Adrenal gland (tissue), 12 donors: ENCODE results near the gene TFF3. TPM values are rescaled to one million over a fixed set of nuclear protein-coding genes. Genes with fewer than 3 reads are reported as not detected.

ENCODE experiments used
- DNase-seq, 7 donors: peaks; one replicate each; pipeline ENCODE4 v3.0.0-alpha.2; 2019 to 2020
- H3K27ac ChIP-seq, 5 donors: fragments of 200-600 bp; sonication (generic) in 4 of 5; 1 replicate in 3 of 5; 2 replicates in 2 of 5; pipeline versions ENCODE4 v1.5.1 to v1.8.0; 2016 to 2020; ENCODE audit warnings: mild to moderate bottlenecking in 1 of 5
- H3K27me3 ChIP-seq: fragments of 200-600 bp; 2 replicates; pipeline ENCODE4 v1.8.0; 2021
- H3K36me3 ChIP-seq, 2 donors: fragments of 200-600 bp; replicated peaks in 1 of 2; 1 replicate in 1 of 2; 2 replicates in 1 of 2; pipeline versions ENCODE4 v1.5.1 to v1.8.0; 2018 to 2022
- H3K4me1 ChIP-seq, 2 donors: fragments of 200-600 bp; replicated peaks in 1 of 2; 1 replicate in 1 of 2; 2 replicates in 1 of 2; pipeline versions ENCODE4 v1.5.1 to v1.8.0; 2018 to 2021
- H3K4me3 ChIP-seq, 4 donors: fragments of 200-600 bp; sonication (generic) in 3 of 4; one replicate each; pipeline ENCODE4 v1.5.1; 2016 to 2018
- H3K9me3 ChIP-seq, 3 donors: fragments of 200-600 bp; sonication (generic) in 1 of 3; replicated peaks in 1 of 3; 1 replicate in 2 of 3; 2 replicates in 1 of 3; pipeline versions ENCODE4 v1.5.1 to v1.8.0; 2016 to 2021
- POLR2A ChIP-seq, 2 donors: fragments of 450-650 bp; IDR thresholded peaks; one replicate each; pipeline ENCODE4 v1.6.1; 2017; ENCODE audit warnings: antibody characterized with exemption in 2 of 2, mild to moderate bottlenecking in 2 of 2, moderate library complexity in 1 of 2
- WGBS, 4 donors: extraction: QIAGEN DNeasy Blood & Tissue Kit in 2 of 4; methylation state at CpG; one replicate each; pipeline versions ENCODE4 v1.1.5 to v1.1.7; 2013 to 2017; 5-methylcytosine and 5-hydroxymethylcytosine counted together
- intact Hi-C, 2 donors: fragments of 100-400 bp; cut with DNase I; formaldehyde crosslinking; loops; one replicate each; pipeline versions ENCODE4 v1.14.1 to v1.15.0; 2022 to 2023
- polyA plus RNA-seq, 3 donors: library from polyadenylated mRNA; stranded (reverse); fragments of 200-250 nt in 2 of 3; fragments of 350-450 nt in 1 of 3; fragmentation: Illumina TruSeq in 1 of 3; extraction: RNeasy Lipid Tissue Mini Kit (QIAGEN cat#74804) in 1 of 3; gene quantifications; one replicate each; pipeline ENCODE4 v1.2.3, GENCODE V29; 2013 to 2014
- total RNA-seq, 9 donors: library from RNA; depleted of rRNA in 4 of 9; stranded (reverse); fragments of >200 nt in 4 of 9; fragments of 120-200 nt in 1 of 9; fragmentation: NEBNext Ultra II Directional in 1 of 9; extraction: Animal tissue kit (Norgen Biotek cat#: 25700) in 1 of 9; gene quantifications; one replicate each; pipeline versions ENCODE4 v1.1.0 to v1.2.4, GENCODE V29; 2013 to 2023
- TF ChIP-seq, protein P1 (sequence below), 6 experiments: fragments of 450-650 bp in 4 of 6; fragments of 200-600 bp in 2 of 6; sonication (generic) in 1 of 6; IDR thresholded peaks; 1 replicate in 5 of 6; 2 replicates in 1 of 6; pipeline versions ENCODE4 v1.5.1 to v1.8.0; 2016 to 2021; ENCODE audit warnings: antibody characterized with exemption in 6 of 6, mild to moderate bottlenecking in 2 of 6, moderate library complexity in 1 of 6
- donor health status: healthy with polysubstance abuse.
- donor health status: Bipolar disorder and iron deficiency.
- donor health status: DM: yes; HTN: yes; CAD: no.
- donor health status: DM: no; HTN: no; CAD: no.
- donor health status: DM: no; HTN: no; CAD: no.
- donor health status: DM: yes; HTN: yes; CAD: no.

TFF3 gene
- total and polyA plus RNA-seq, 12 donors: 1.2 to 42.3 (median 11.1) TPM

DNA sequence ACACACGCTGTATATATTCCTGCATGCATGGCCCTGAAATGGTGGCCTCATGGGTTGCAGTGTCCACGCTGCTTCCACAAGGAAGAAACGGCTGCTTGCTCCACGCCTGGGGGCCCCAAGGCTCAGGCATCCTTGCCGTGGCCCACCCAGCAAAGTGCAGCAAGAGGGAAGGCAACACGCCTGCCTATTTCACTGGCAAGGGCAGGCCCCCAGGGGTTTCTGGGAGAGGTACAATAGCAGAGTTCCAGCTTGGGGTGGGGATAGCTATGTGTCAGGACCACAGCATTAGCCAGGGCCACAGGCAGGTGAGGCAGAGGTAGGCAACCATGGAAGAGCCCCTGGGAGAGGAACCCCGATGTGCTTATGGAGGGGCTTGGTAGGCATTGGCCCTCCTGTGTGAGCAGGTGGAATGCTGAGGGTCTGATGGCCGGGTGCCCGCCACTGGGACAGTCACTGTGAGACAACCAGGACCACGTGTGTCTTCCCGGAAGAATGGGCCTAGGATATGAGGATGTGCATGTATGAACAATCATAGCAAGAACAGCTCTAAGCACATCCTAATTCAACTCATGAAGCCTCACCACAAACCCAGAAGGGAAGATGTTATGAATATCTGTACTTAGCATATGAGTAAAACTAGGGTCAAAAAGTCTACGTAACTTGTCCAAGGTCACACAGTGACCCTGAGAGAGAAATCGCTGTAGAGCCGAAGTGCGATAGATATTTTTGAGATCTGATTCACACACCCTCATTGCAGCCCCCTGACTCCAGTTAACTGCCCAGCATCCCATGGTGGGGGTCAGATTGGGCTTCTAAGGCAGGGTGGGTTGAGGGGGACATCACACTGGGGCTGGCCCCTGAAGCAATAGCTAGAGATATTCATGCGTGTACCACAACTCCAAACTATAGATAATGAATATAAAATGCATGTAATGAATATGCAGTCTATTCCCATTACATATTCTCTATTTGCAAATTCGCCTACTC, 23.8 kb upstream of the TFF3 start:
- TF ChIP-seq, protein P1, sequence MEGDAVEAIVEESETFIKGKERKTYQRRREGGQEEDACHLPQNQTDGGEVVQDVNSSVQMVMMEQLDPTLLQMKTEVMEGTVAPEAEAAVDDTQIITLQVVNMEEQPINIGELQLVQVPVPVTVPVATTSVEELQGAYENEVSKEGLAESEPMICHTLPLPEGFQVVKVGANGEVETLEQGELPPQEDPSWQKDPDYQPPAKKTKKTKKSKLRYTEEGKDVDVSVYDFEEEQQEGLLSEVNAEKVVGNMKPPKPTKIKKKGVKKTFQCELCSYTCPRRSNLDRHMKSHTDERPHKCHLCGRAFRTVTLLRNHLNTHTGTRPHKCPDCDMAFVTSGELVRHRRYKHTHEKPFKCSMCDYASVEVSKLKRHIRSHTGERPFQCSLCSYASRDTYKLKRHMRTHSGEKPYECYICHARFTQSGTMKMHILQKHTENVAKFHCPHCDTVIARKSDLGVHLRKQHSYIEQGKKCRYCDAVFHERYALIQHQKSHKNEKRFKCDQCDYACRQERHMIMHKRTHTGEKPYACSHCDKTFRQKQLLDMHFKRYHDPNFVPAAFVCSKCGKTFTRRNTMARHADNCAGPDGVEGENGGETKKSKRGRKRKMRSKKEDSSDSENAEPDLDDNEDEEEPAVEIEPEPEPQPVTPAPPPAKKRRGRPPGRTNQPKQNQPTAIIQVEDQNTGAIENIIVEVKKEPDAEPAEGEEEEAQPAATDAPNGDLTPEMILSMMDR (IDR thresholded peaks at IDR 0.05): no peak
- TF ChIP-seq POLR2A (IDR thresholded peaks at IDR 0.05): no peak
- 76 to 88% (median 82%) methylated on average over 14 to 17 of the region's 17 CpGs for WGBS, 4 donors
- Histone ChIP-seq H3K4me3 (no peak overlapping the region), H3K27ac (no peak overlapping the region), H3K36me3 (no peaks in the 10 kb centered on the region), H3K4me1 (no peaks in the 10 kb centered on the region), H3K27me3 (peaks cover 20% of the 10 kb centered on the region), H3K9me3 (no peaks in the 10 kb centered on the region)
- peak in 1 of 7 donors; percentile 7 for DNase-seq
- intact Hi-C loops: no loop called here

DNA sequence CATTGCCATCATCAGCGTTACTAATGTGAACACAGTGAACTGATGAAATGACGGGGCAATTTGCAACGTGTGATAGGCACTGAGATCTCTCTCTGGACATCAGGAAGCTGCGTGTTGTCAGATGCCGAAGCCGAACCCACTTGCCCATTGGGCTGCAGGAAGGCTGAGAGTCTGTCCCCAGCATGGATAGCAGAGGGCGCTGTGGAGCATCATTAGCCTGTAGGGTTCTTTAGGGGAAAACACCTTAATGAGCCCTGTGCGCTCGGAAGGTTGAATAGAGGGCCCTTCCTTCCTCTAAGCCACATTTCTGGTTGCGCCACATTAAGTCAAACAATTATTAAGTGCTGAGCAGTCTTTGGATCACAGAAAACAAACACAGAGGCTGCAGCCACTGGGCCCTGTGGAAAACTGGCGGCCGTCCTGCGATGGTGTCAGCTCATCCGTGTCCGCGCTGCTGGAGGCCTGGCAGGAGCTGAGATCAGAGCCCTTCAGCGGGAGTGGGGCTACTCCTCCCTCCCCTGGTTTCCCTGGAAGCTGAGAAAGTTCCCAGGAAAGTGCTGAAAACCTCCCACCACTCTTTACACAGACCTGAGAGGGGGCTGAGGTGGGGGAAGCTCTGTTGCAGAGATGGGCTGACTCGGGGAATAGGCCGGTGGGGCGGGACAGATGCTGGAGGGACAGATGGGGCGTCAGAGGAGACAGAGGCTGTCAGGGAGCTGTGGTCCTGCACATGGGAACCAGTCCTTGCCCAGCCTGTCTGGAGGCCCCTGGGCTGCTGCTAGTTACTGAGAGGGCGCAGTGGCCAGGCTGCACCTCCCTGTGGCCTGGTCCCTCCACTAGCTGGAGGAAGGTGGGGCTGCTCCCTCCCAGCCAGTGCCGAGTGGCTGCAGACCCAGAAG, 22.9 kb upstream of the TFF3 start:
- Histone ChIP-seq H3K27ac (no peak overlapping the region), H3K27me3 (peaks cover 20% of the 10 kb centered on the region), H3K36me3 (no peaks in the 10 kb centered on the region), H3K4me1 (no peaks in the 10 kb centered on the region), H3K9me3 (no peaks in the 10 kb centered on the region), H3K4me3 (no peak overlapping the region)
- peak; percentile 45 to 85 (median 64) for DNase-seq
- intact Hi-C loops: no loop called here
- 45 to 57% (median 52%) methylated on average over 19 to 23 of the region's 23 CpGs for WGBS, 4 donors
- TF ChIP-seq POLR2A (IDR thresholded peaks at IDR 0.05): no peak
- TF ChIP-seq, protein P1 (IDR thresholded peaks at IDR 0.05): peak; percentile 23 to 63 (median 50)

DNA sequence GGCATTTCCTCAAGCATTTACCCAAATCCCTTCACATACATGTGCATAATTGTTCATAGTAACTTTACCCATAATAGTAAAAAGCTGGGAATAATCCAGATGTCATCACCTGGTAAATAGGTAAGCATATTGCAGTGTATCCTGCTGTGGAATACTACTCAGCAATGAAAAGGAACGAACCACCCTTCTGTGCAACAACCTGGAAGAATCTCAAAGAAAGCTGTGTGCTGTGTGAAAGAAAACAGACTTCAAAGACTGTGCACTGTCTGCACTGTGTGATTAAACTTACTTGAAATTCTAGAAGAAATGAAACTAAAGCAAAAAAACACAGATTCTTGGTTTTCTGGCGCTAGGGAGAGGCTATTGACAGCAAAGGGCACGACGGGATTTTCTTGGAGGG, 22.1 kb upstream of the TFF3 start:
- intact Hi-C loops: no loop called here
- H3K4me1 ChIP-seq: no peaks in the 10 kb centered on the region

More for the DNA sequence above, 22.1 kb upstream of the TFF3 start:
- Histone ChIP-seq H3K4me3 (no peak overlapping the region), H3K27ac (no peak overlapping the region), H3K9me3 (no peaks in the 10 kb centered on the region), H3K27me3 (peaks cover 25% of the 10 kb centered on the region), H3K36me3 (no peaks in the 10 kb centered on the region)
- TF ChIP-seq POLR2A (IDR thresholded peaks at IDR 0.05): no peak
- TF ChIP-seq, protein P1 (IDR thresholded peaks at IDR 0.05): no peak
- DNase-seq: no peak
- WGBS, 4 donors: 83 to 89% (median 89%) methylated on average over 4 of the region's 4 CpGs
